OCI-LY3 (cell line): ENCODE data around the gene CLPSL2.

ENCODE experiments used
- H2AFZ ChIP-seq: fragments of 200-600, 300-600 bp; shearing (Covaris generic); 2 replicates; pipeline ENCODE4 v1.6.0; 2014; ENCODE audit warnings: antibody characterized with exemption, low read depth, low read length
- H3K27ac ChIP-seq: fragments of 200-600, 300-600 bp; sonication (generic); 2 replicates; pipeline ENCODE4 v1.5.1; 2014; ENCODE audit warnings: mild to moderate bottlenecking, low read length, moderate library complexity, mixed read lengths
- H3K27me3 ChIP-seq: fragments of 200-600, 300-600 bp; sonication (generic); 2 replicates; pipeline ENCODE4 v1.6.1; 2014; ENCODE audit warnings: low read depth, low read length, mixed read lengths
- H3K36me3 ChIP-seq: fragments of 200-600, 300-600 bp; sonication (generic); replicated peaks from 2 replicates; pipeline ENCODE3; 2014; ENCODE audit warnings: low read depth, low read length, mixed read lengths
- H3K4me1 ChIP-seq: fragments of 300-600, 200-600 bp; sonication (generic); 2 replicates; pipeline ENCODE4 v1.6.1; 2014; ENCODE audit warnings: low read length, mixed read lengths
- H3K4me2 ChIP-seq: fragments of 200-600, 300-600 bp; sonication (generic); 2 replicates; pipeline ENCODE4 v1.6.1; 2014; ENCODE audit warnings: low read length, mixed read lengths
- H3K4me3 ChIP-seq: fragments of 300-600, 200-600 bp; sonication (generic); 2 replicates; pipeline ENCODE4 v1.5.1; 2014; ENCODE audit warnings: antibody characterized with exemption, mild to moderate bottlenecking, low read length, moderate library complexity
- H3K79me2 ChIP-seq: fragments of 300-600, 200-600 bp; shearing (Covaris generic); 2 replicates; pipeline ENCODE4 v1.6.1; 2014; ENCODE audit warnings: mild to moderate bottlenecking, low read length, mixed read lengths
- H3K9ac ChIP-seq: fragments of 300-600, 200-600 bp; shearing (Covaris generic); 2 replicates; pipeline ENCODE4 v1.6.0; 2014; ENCODE audit warnings: mild to moderate bottlenecking, low read length, moderate library complexity
- H3K9me3 ChIP-seq: fragments of 200-600, 300-600 bp; shearing (Covaris generic); 2 replicates; pipeline ENCODE4 v1.6.1; 2014; ENCODE audit warnings: low read length, mixed read lengths; ENCODE audit not compliant: insufficient read depth
- H4K20me1 ChIP-seq: fragments of 200-600, 300-600 bp; sonication (generic); 2 replicates; pipeline ENCODE4 v1.6.1; 2016; ENCODE audit warnings: low read length, mixed read lengths; ENCODE audit not compliant: insufficient read depth
- EZH2phosphoT487 ChIP-seq: fragments of 200-600 bp; shearing (Covaris generic); IDR thresholded peaks from 2 replicates; pipeline ENCODE4 v1.6.1; 2018; ENCODE audit warnings: antibody characterized with exemption, mixed run types, low read depth
- TF ChIP-seq, protein P1 (sequence below): fragments of 200-600, 300-600 bp; sonication (generic); IDR thresholded peaks from 2 replicates; pipeline ENCODE4 v1.5.1; 2014; ENCODE audit warnings: antibody characterized with exemption, low read length, low read depth

The CLPSL2 gene

DNA sequence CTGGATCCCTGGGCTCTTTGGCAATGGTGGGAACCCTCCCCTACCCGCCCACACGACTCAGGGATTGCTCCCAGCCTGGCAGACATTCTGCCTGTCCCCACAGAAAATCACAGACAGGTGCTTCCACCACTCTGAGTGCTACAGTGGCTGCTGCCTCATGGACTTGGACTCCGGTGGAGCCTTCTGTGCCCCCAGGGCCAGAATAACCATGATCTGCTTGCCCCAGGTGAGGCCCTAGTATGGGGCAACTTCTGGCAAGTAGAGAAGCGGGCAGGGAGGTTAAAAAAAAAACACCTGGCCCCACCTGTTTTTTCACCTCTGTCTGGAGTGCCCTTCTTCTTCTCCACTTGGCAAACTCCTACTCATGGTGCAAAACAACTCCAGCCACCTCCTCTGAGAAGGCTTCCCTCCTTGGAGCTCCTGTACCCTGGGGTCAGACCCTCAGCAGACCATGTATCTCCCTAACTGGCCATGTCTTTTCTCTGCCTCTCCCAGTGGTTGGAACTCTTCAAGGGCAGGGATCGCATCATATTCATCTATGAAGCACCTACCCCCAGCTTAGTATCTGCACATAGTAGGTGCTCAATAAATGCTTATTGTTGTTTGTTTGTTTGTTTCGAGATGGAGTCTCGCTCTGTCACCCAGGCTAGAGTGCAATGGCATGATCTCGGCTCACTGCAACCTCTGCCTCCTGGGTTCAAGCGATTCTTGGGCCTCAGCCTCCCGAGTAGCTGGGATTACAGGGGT, 1.1 kb downstream of the CLPSL2 start:
- H3K4me3 ChIP-seq = no peak overlapping the region
- no peak overlapping the region for H3K4me2 ChIP-seq

DNA sequence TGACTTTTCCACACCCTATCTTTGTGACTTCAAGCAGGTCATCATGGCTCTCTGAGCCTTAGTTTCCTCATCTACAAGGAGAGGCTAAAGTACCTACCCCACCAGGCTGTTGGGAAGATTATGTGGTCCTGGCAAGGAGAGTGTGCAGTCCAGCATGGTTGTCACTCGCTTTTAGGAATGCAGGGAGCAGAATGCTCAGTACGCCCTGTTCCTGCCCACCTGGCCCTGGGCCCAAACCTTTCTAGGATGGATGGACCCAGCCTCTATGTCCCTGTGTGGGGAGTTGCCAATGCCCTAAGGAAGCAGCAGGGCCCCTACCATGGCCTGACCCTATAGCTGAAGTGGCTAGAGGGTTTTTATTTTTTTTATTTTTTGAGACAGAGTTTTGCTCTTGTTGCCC, 2.0 kb downstream of the CLPSL2 start:
- H3K79me2 ChIP-seq = no peaks in the 10 kb centered on the region
- H3K4me2 ChIP-seq = no peak overlapping the region
- H3K9me3 ChIP-seq = no peaks in the 10 kb centered on the region
- no peak overlapping the region for H3K27ac ChIP-seq
- no peaks in the 10 kb centered on the region for H3K36me3 ChIP-seq
- no peaks in the 10 kb centered on the region for H3K27me3 ChIP-seq
- H4K20me1 ChIP-seq = no peaks in the 10 kb centered on the region
- peaks cover 10% of the 10 kb centered on the region for H3K4me1 ChIP-seq
- H2AFZ ChIP-seq = no peak overlapping the region
- H3K9ac ChIP-seq = no peak overlapping the region
- no peak for TF ChIP-seq EZH2phosphoT487
- TF ChIP-seq, protein P1, sequence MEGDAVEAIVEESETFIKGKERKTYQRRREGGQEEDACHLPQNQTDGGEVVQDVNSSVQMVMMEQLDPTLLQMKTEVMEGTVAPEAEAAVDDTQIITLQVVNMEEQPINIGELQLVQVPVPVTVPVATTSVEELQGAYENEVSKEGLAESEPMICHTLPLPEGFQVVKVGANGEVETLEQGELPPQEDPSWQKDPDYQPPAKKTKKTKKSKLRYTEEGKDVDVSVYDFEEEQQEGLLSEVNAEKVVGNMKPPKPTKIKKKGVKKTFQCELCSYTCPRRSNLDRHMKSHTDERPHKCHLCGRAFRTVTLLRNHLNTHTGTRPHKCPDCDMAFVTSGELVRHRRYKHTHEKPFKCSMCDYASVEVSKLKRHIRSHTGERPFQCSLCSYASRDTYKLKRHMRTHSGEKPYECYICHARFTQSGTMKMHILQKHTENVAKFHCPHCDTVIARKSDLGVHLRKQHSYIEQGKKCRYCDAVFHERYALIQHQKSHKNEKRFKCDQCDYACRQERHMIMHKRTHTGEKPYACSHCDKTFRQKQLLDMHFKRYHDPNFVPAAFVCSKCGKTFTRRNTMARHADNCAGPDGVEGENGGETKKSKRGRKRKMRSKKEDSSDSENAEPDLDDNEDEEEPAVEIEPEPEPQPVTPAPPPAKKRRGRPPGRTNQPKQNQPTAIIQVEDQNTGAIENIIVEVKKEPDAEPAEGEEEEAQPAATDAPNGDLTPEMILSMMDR = no peak
- H3K4me3 ChIP-seq = no peak overlapping the region

More for the DNA sequence above, 1.1 kb downstream of the CLPSL2 start:
- no peaks in the 10 kb centered on the region for H3K79me2 ChIP-seq
- peaks cover 10% of the 10 kb centered on the region for H3K4me1 ChIP-seq
- no peaks in the 10 kb centered on the region for H3K27me3 ChIP-seq
- H3K27ac ChIP-seq = no peak overlapping the region
- H3K9me3 ChIP-seq = no peaks in the 10 kb centered on the region
- H4K20me1 ChIP-seq = no peaks in the 10 kb centered on the region
- H3K36me3 ChIP-seq = no peaks in the 10 kb centered on the region
- no peak for TF ChIP-seq EZH2phosphoT487
- TF ChIP-seq, protein P1 = no peak
- no peak overlapping the region for H3K9ac ChIP-seq
- no peak overlapping the region for H2AFZ ChIP-seq

DNA sequence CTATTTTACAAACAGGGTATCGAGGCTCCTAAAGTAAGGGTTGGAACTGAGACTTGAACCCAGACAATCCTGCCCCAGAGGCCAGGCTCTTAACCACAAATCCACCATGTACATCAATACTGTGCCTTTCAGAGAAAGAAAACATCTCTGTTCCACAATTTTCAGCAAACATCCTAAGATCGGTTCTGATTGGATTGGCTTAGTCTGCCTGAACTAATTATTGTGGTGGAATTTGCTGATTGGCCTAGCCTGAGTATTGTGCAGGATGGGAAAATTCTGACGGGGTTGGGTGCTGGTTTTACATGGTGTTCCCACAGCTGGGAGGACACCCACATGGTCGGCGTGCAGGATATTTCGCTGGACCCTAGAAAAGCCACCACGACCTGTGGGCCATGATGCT, 4.3 kb downstream of the CLPSL2 start, which contains the start of gene CLPSL1:
Gene CLPSL1 (plus strand): TSS at position 301 of the 400 bp plus-strand sequence. CDS start 92 bp downstream, at position 393.
- H3K4me2 ChIP-seq = no peak within 1 kb of the TSS
- no peak within 1 kb of the TSS for H3K27ac ChIP-seq
- no peaks in the 10 kb centered on the region for H3K79me2 ChIP-seq
- no peak within 1 kb of the TSS for H3K9ac ChIP-seq
- H4K20me1 ChIP-seq = no peaks in the 10 kb centered on the region
- H3K9me3 ChIP-seq = no peaks in the 10 kb centered on the region
- no peaks in the 10 kb centered on the region for H3K27me3 ChIP-seq
- no peak for TF ChIP-seq EZH2phosphoT487
- TF ChIP-seq, protein P1 = no peak
- H2AFZ ChIP-seq = no peak within 1 kb of the TSS
- H3K4me3 ChIP-seq = no peak within 1 kb of the TSS
- peaks cover 3% of the 10 kb centered on the region for H3K4me1 ChIP-seq
- no peaks in the 10 kb centered on the region for H3K36me3 ChIP-seq

DNA sequence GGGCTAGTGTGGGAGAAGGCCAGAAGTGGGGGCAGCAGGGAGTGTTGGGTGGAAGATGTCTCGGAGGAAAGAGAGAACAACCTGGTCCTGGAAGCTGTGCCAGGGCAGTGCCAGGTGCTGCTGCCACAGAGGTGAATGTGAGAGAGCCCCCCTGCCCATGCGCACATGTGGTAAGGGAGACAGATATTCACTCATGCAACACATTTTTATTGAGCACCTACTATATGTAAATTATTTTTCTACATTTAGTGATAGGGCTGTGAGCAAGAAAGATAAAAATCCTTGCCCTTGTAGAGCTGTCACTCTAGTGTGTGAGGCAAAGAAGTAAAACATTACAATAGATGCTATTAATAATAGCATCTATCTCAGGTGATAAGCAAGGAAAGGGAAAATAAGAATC, 4.9 kb downstream of the CLPSL2 start:
- no peak overlapping the region for H3K9ac ChIP-seq

More for the DNA sequence above, 4.9 kb downstream of the CLPSL2 start:
- H4K20me1 ChIP-seq = no peaks in the 10 kb centered on the region
- no peak overlapping the region for H3K27ac ChIP-seq
- no peaks in the 10 kb centered on the region for H3K9me3 ChIP-seq
- H3K36me3 ChIP-seq = no peaks in the 10 kb centered on the region
- H3K4me3 ChIP-seq = no peak overlapping the region
- TF ChIP-seq, protein P1 = no peak
- no peak for TF ChIP-seq EZH2phosphoT487
- H3K27me3 ChIP-seq = 0 out of 2 replicates have a peak, but pooled peaks cover under 1% of the 10 kb centered on the region
- H3K4me1 ChIP-seq = no peaks in the 10 kb centered on the region
- H3K79me2 ChIP-seq = no peaks in the 10 kb centered on the region
- no peak overlapping the region for H3K4me2 ChIP-seq
- no peak overlapping the region for H2AFZ ChIP-seq
